OCI-LY3 (cell line): ENCODE results near the gene SHC1.
A peak's percentile ranks its signal among the peaks of the same experiment; 100 is the strongest.

Experiments used
- EZH2phosphoT487 ChIP-seq: fragments of 200-600 bp; shearing (Covaris generic); IDR thresholded peaks from 2 replicates; pipeline ENCODE4 v1.6.1; 2018; ENCODE audit warnings: antibody characterized with exemption, mixed run types, low read depth
- TF ChIP-seq, protein P1 (sequence below): fragments of 200-600, 300-600 bp; sonication (generic); IDR thresholded peaks from 2 replicates; pipeline ENCODE4 v1.5.1; 2014; ENCODE audit warnings: antibody characterized with exemption, low read length, low read depth

- TF ChIP-seq, protein P1, sequence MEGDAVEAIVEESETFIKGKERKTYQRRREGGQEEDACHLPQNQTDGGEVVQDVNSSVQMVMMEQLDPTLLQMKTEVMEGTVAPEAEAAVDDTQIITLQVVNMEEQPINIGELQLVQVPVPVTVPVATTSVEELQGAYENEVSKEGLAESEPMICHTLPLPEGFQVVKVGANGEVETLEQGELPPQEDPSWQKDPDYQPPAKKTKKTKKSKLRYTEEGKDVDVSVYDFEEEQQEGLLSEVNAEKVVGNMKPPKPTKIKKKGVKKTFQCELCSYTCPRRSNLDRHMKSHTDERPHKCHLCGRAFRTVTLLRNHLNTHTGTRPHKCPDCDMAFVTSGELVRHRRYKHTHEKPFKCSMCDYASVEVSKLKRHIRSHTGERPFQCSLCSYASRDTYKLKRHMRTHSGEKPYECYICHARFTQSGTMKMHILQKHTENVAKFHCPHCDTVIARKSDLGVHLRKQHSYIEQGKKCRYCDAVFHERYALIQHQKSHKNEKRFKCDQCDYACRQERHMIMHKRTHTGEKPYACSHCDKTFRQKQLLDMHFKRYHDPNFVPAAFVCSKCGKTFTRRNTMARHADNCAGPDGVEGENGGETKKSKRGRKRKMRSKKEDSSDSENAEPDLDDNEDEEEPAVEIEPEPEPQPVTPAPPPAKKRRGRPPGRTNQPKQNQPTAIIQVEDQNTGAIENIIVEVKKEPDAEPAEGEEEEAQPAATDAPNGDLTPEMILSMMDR = peak; percentile 59
- no peak for TF ChIP-seq EZH2phosphoT487
Measured at GRCh38 chr1:154936555-154937084, 33.9 kb downstream of the SHC1 start, which contains the start of gene PMVK.
